ENCODE results near the gene TRAPPC14.

DNA sequence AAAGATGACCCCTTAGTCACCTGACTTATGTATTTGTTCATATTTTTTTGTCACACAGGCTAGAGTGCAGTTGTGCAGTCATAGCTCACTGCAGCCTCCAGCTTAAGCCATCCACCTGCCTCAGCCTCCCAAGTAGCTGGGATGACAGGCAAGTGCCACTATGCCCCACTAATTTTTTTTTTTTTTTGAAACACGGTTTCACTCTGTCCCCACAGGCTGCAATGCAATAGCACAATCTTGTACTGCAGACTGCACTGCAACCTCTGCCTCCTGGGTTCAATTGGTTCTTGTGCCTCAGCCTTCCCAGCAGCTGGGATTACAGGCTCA, 29.9 kb downstream of the TRAPPC14 start:
- TF ChIP-seq, protein P1, sequence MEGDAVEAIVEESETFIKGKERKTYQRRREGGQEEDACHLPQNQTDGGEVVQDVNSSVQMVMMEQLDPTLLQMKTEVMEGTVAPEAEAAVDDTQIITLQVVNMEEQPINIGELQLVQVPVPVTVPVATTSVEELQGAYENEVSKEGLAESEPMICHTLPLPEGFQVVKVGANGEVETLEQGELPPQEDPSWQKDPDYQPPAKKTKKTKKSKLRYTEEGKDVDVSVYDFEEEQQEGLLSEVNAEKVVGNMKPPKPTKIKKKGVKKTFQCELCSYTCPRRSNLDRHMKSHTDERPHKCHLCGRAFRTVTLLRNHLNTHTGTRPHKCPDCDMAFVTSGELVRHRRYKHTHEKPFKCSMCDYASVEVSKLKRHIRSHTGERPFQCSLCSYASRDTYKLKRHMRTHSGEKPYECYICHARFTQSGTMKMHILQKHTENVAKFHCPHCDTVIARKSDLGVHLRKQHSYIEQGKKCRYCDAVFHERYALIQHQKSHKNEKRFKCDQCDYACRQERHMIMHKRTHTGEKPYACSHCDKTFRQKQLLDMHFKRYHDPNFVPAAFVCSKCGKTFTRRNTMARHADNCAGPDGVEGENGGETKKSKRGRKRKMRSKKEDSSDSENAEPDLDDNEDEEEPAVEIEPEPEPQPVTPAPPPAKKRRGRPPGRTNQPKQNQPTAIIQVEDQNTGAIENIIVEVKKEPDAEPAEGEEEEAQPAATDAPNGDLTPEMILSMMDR (IDR thresholded peaks at IDR 0.05; ENCODE audit: insufficient read depth, low read length, poor library complexity, severe bottlenecking): no peak
- no peak for TF ChIP-seq EZH2phosphoT487 (conservative IDR thresholded peaks at IDR 0.05; ENCODE audit: low read length)

All from SU-DHL-6 (cell line).